Testis (tissue), 2 donors: Measurements from ENCODE around the gene VAV2.

Experiments
- CTCF ChIP-seq, 3 experiments: fragments of 450-650 bp in 2 of 3; fragments of 200-600 bp in 1 of 3; sonication (generic) in 1 of 3; IDR thresholded peaks; one replicate each; pipeline ENCODE4 v1.5.1; 2016 to 2019; ENCODE audit warnings: antibody characterized with exemption in 3 of 3, mild to moderate bottlenecking in 2 of 3, moderate library complexity in 1 of 3
- POLR2A ChIP-seq: fragments of 450-650 bp; IDR thresholded peaks from one replicate; pipeline ENCODE4 v1.6.1; 2017; ENCODE audit warnings: antibody characterized with exemption, mild to moderate bottlenecking, moderate library complexity

- TF ChIP-seq CTCF (IDR thresholded peaks at IDR 0.05) (no peak), POLR2A (no peak)
Observed at GRCh38 chr9:133926165-133926856, 65.8 kb downstream of the VAV2 start.
